CD4-positive, alpha-beta T cell treated with Interleukin-6 for 4 hours (primary cell): Measurements from ENCODE around the gene OR51E1.

Source experiments
- DNase-seq: peaks from one replicate; pipeline ENCODE4 v3.0.0-alpha.2; 2020; ENCODE audit warnings: mixed read lengths

Gene OR51E1, protein sequence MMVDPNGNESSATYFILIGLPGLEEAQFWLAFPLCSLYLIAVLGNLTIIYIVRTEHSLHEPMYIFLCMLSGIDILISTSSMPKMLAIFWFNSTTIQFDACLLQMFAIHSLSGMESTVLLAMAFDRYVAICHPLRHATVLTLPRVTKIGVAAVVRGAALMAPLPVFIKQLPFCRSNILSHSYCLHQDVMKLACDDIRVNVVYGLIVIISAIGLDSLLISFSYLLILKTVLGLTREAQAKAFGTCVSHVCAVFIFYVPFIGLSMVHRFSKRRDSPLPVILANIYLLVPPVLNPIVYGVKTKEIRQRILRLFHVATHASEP

DNA sequence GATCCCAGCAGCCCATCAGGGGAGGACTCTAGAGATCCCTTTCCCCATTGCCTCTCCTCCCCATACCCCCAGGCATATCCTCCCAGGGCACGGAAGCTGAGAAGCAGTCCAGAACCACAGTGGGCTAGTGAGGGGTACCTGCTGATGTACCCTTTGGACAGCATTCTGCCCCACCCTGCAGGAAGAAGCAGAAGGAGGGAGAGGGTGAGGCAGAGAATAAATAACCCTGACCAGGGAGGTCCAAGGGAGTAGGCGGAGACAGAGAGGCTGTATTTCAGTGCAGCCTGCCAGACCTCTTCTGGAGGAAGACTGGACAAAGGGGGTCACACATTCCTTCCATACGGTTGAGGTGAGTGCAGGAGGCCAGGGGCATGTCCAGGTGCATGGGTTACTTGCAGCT is at the start of gene OR51E1:
OR51E1 (plus strand) TSS at position 301 of the 400 bp plus-strand sequence. CDS start 8,545 bp downstream, outside the sequence.
- no peak for DNase-seq

DNA sequence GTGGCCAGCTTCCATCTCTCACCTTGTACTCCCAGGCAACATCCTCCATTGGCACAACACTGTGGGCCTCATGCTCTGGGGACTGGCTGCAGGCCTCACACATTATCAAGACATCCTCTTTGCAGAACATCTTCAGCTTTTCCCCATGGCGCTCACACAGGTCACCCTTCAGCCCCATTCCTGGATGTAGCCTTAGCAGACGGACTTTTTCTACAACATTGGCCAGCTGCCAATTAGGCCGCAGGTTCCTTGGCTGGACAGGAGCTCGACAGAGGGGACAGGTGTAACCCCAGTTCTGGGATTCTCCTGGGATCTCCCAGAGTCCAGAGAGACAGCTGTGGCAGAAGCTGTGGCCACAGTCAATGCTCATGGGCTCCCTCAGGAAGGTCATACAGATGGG is 38.7 kb upstream of the OR51E1 start:
- DNase-seq = no peak

DNA sequence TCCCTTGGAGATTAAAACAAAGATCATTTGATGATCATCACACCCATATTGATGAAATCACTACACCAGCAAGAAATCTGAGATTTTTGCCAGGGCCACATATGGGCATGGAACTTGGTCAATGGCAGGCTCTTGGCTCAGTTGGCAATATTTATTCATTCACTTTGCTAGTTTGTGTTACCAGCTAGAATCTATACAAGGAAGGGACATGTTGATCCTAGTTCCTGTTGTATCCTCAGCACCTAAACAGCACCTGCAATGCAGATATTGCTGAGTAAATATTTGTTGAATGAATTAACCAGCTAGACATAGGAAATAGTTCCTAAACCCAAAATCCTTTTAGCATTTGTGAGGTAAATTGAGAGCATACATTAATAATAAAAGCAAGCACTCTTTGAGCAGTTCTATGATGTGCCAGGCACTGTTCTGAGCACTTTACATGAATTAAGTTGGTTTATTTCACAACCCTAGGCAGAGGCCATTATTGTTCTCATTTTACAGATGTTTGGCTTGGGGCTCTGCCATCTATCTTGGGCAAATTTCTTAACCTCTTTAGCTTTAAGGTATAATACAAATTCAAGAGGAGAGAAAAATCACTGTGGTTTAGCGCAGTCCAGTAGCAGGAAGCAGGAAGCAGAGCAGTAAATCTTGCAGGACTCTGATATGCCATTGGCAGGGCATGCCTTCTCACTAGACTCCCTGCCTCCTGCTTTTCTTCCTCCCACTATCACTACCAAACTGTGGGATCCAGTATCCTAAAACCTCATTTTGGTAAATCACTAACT is 37.4 kb upstream of the OR51E1 start:
- no peak for DNase-seq

DNA sequence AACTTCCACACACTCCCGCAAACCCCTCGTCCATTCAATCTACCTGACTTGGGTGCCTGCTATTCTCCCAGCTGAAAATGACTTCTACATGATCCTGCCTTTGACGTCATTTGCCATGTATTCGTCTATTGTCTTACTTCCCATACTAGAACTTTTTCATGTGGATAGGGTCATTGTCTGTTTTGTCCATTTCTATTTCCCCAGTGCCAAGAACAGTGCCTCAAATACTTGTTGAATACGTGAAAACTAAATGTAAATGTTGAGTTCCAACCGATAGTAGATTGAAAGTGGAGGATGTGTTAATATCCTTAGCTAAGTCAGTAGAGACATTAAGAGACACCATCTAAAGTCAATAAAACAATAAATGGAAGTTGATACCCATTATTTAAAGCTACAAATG is 36.7 kb upstream of the OR51E1 start:
- DNase-seq = no peak

DNA sequence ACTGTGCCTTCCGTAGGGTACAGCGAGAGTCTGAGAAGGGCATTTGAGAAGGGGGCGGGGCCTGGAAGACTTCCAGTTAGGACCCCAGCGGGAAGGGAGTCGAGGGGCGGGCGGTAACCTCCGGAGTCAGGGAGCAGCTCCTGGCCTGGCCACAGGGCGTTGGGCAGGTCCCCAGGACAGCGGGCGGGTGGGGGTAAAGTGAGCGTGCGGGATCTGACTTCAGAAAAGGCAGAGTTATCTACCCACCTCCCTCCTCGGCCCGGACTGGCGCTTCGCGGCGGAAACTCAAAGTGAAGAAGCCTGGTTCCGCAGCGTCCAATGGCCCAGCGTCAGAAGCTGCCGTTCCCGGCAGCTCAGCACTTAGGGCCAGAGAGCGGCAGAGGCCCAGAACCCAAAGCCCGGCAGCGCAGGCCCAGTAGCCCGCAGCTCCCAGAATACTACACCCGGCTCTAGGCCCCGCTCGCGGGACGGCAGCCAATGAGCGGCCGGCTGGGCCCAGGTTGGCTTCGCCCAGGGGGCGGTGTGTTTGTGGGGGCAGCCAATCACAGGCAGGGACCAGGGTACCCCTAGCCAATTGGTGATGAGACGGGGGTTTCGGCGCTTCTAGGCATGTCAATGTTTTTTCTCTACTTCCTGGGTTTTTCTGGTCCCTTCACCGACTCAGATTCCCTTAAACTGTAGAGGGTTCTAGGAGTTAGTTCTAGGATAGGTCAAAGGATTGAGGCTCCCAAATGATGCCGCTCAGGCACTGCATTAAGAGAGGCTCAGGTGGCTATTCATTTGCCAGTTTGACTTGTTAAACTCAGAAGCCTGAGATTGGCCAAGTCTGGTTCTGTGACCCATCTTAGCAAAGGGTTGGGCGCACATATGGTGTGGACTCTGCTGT is 35.8 kb upstream of the OR51E1 start, which contains the start of gene TRIM68:
TRIM68 (minus strand) TSS at position 451 of the 886 bp plus-strand sequence. CDS start 2,727 bp downstream, outside the sequence.
- DNase-seq = peak; percentile 95

DNA sequence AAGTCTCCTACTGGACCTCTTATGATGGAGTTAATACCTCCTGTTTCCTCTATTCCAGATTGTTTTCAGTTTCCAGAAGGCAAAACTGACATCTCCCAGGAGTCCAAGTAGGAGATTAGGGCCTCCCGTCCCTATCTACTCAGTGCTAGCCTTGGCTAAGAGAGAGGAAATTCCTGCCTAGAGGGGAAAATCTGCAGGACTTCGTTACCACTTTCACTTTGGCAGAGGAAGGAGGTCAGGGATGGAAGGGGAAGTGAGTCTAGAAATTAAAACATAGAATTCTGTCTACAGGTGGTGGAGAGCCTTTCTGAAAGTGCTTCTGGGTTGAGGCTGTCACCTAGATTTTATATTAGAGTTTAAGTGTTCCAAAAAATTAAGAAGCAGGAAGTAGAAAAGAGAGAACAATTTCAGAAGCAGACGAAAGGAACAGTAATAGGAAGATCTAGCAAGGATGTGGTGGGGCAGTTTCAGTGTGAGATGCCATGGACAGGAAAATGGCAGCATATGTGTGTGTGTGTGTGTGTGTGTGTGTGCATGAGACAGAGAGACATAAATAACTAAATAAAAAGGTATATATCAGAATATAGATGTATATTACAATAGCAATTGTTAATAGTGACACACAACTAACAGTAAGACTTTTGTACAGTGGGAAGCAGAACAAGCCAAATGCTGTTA is 33.4 kb upstream of the OR51E1 start:
- peak; percentile 39 for DNase-seq

DNA sequence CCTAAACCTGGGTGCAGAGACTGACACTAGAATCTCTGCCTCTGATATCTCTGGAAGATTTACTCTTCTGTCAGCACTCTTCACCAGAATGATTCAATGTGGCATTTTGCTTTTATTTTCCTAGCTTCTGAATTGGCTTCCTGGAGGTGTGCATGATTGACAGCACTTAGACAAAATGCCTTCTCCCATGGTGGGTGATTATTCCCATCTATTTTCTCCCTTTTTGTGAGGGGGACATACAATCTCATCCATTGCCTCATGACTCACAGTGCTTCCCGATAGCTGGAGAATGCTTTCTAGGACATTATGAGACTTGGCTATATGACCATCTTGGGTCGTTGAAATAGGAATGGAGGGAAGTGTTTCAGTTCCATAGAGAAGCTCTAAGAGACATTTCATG is 31.8 kb upstream of the OR51E1 start:
- no peak for DNase-seq

DNA sequence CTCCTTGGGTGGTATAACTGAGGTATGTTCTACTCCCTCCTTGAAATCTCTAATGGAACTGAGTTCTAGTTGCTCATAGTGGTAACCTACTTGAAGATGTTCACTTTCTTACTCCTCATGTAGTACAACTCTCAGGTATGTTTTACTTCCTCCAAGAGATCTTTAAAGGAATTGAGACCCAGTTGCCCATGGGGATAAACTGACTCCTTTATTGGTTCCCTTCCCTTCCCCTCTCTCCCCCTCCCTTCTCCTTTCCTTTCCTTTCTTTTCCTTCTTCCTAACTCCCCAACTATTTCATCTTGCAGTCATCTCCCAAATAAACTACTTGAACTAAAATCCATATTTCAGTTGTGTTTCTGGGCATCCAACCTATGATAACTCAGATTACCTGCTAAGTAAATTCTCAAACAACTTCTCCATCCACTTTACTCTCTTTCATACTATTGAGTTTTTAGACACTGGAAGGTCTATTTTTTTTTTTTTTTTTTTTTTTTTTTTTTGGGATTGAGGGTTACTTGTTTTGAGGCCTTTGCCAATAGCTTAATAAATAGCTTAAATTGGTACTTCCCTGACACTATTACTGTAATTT is 27.8 kb upstream of the OR51E1 start:
- no peak for DNase-seq

DNA sequence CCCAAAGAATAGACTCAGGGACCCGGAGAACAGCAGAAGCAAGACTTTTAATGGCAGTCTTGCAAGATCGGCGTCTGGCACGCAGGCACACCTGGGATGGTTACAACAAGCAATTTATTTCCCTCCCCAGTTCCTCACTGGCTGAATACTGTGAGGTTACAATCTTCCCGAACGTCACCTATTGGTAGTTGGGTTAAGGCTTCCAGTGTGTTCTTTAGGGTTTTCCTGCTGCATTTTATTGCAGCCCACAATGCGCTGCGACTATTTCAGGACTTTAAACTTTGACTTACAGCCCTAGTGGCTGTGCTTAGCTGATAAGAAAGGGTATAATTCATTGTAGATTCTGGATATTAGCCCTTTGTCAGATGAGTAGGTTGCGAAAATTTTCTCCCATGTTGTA is 24.3 kb upstream of the OR51E1 start:
- no peak for DNase-seq

DNA sequence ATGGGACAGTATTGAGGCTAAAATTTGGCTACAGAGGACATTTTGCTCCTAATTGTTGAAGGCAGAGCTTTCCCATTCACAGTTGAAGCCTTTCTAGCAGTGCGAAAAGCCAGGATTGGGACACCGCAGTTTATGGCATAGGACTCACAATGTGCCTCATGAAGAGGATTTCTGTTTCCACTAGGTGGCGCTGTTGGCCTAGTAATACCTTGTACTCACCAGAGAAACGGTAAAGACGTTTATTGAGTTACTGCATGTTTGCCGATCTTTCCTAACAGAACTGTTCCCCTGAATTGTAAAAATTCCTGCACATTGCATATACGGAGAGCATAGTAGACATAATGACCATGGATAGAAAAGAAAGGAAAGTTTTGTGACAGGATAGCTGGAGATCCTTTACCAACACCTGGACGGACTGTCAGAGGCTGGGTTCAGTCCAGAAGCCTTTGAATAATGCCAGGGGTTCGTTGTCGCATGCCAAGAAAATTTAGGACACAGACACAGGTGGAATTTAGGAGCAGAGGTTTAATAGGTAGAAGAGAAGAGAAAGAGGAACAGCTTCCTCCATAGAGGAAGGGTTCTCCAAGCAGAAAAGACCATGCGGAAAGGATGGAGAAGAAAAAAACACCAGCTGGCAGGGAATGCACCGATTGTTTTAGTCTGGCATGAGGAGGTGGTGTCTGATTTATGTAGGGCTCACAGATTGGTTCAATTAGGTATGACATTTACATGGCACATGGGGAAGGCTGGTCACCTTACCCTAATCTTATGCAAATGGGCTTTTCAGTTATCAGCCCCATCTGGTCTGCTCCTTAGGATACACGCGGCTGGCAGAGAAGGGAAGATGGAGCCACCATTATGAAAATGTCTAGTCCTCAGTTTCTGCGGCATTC is 17.3 kb upstream of the OR51E1 start:
- DNase-seq = peak; percentile 38

DNA sequence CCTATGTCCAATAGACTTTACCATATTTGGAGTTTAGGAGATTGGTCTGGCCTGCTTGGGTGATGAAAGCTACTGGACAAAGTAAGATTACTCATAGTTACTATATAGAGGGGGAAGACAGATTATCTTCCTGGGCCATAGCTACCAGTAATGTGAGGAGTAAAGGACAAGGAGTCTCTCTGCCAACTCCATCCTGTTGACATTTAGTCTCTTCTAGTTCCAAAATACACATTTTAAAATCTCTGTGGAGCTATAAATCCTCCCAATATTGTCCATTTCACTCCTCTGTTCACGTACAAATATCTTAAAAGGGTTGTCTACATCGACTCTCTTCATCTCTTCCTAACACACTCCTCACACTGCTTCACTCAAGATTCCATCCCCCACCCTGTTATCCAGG is 7.6 kb upstream of the OR51E1 start:
- DNase-seq = no peak

DNA sequence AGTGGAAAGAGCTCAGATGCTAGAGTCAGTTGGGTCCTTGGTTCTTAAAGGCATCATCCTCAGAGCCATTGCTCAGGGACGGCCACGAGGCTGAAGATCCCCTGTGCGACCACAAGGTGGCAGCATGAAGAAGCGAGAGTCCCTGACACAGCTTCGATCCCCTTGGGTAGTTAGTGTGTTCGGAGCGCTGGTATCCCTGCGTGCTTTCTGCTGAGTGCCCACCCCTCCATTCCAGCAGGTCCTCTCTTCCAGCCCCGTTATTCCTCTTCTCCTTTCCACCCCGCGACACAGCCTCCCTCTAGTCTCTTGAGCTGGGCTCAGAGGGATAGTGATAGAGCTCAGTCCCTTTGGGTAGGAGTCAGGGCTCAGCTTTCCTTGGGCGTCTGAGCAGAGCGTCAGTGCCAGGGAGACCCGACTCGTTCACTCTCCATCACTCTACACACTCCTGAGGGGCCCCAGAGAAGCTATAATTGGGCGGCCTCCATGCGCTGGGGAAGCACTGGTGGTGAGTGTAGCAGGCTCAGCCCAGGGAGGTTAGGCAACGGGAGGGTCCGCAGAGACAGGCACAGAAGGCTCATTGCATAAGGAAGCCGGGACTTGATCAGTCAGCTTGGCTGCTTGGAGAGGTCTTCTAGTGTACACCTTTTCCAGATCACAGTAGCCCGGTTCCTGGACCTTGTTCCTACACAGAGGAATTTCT is 6.7 kb upstream of the OR51E1 start, which contains the start of gene OR51D1:
OR51D1 (plus strand) TSS at position 516 of the 700 bp plus-strand sequence. CDS start 2,314 bp downstream, outside the sequence.
- peak; percentile 68 for DNase-seq

DNA sequence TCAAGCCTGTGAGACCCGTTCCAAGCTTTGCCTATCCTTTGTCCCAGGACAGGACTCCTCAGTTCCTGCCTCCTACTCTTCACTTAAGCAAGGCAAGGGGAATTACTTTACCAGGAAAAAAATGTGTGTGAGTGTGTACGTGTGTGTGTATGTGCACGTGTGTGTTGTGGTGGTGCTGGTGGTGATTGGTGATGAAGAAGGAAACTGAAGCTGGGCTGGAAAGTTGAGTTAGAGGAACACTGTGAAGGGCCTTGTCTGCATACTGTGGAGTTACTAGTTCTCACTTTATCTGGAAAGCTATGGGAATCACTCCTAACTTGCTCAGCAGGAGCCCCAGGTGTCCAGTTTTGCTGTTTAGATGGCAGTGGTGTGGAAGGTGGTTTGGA is 6.1 kb upstream of the OR51E1 start:
- no peak for DNase-seq

DNA sequence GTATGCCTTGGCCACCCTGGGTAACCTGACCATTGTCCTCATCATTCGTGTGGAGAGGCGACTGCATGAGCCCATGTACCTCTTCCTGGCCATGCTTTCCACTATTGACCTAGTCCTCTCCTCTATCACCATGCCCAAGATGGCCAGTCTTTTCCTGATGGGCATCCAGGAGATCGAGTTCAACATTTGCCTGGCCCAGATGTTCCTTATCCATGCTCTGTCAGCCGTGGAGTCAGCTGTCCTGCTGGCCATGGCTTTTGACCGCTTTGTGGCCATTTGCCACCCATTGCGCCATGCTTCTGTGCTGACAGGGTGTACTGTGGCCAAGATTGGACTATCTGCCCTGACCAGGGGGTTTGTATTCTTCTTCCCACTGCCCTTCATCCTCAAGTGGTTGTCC is 3.9 kb upstream of the OR51E1 start:
- no peak for DNase-seq

DNA sequence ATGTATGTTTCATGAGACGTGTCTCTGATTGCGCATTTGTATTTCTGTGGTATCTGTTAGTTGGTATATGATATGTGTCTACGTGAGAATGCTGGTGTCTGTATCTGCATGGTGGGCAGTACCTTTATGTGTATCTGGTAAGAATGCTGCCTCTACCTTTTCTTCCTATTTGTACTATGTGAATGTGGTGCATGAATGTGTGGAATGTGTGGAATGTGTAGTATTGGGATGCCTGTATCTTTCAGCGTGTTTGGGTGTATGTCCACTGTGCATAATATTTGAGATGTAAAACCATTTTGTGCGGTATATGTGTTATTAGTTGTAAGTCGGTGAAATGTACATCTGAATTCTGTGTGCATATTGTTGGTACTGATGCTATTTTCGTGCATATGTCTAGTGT is 2.3 kb upstream of the OR51E1 start:
- no peak for DNase-seq

DNA sequence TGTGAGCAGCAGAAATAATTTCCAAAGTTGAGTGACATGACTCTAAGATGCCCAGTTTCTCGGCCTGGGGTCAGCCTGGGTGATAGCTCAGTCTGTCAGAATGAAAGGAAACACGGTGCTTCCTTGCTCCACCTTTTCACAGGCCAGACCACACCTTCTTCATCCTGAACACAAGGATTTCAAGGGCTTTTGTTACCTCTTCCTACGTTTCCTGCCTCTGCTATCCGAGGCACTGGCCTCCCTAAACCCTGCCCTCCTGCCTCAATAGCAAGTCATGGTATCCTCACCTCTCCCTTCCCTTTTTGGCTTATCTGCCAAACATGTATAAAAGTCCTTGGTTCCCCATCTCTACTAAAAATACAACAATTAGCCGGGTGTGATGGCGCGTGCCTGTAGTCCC is 1.7 kb upstream of the OR51E1 start:
- no peak for DNase-seq

DNA sequence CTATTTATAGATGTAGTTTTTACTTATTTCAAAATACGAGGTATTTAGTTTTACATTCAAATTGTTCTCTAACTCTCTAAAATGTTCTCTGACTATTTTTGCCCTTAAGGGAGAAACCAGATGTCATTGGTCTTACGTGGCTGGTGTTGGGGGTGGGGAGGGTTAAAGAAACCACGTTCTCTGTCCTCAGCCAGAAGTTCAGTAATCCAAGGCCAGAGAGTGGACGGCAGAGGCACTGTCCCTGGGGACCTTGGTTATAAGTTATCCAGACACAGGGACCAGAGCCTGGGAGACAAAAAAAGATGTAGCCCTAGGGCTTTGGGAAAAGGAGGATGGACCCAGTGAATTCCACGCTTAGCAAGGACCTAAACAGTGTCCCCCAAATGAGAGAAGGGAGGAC is 706 bp upstream of the OR51E1 start:
- DNase-seq = no peak

DNA sequence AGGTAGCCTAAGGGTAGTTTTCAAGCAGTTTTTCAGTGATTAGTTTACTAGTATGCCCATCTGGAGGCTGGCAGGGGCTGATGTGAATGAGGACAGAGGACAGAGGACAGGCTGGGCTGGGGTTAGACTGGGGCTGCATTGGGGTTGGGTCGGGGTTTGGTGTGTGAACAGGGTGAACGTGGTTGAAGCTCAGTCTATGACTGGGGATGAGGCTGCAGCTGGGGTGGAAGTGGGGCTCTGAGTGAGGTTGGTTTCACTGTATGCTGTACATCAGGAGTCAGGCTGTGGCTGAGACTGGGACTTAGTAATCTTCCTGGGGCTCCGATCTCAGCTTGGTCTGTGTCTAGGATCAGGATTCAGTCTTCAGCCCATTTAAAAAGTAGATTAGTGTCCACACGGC is 451 bp downstream of the OR51E1 start:
- no peak for DNase-seq

DNA sequence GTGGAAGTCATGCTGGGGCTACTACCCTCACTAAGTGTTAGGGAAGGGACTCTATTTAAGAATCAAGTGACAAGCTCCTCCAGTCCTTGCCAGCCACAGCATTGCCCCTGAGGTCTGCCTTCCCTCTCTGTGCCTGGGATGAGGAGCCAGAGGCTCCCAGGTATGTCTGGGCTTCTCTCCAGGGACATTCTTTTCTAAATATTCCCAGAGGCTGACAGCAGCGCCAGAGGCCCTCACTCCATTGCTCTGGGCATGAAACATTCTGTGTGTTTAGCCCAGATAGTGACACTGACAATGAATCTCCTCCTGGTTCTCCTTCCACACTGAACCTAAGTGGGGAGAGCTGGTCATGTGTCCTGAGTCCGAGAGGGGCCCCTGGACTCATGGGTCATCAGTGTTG is 2.2 kb downstream of the OR51E1 start:
- DNase-seq = no peak

DNA sequence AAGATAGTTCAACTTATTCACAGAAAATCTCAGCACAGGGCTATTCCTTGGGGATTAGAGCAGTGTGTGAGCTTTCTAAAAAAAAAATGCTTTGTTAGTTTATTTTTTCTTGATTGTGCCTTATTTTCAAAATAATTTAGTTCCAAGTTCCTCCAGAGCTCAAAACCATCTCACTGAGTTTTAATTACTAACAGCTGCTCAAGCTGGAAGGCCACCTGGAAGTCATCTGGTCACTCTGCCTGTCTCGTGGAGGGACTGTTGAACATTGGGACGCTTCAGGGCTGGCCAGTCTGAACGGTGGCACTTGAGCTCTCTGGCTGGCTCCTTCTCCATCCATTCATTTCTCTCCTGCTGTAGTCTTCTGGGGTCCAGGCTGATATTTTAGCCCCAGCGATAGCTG is 4.0 kb downstream of the OR51E1 start:
- no peak for DNase-seq
